ENCODE measurements around the gene ZFX.

ZFX gene

DNA sequence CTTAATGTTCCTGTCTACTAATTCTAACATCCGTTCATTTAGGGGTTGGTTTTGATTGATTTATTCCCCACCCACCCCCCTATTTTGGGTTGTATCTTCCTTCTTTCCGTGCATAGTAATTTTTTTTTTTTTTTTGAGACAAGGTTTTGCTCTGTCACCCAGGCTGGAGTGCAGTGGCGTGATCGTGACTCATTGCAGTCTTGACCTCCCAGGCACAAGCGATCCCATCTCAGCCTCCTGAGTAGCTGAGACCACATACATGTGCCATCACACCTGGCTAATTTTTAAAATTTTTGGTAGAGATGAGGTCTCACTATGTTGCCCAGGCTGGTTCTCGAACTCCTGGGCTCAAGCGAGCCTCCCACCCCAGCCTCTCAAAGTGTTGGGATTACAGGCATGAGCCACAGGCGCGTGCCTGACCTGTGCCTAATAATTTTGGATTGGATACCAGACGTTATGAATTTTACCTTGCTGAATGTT is 79.9 kb downstream of the ZFX start:
- no peaks in the 10 kb centered on the region for H3K9me3 Mint-ChIP-seq (ENCODE audit: low read depth)
- H3K4me3 Mint-ChIP-seq = no peak overlapping the region

DNA sequence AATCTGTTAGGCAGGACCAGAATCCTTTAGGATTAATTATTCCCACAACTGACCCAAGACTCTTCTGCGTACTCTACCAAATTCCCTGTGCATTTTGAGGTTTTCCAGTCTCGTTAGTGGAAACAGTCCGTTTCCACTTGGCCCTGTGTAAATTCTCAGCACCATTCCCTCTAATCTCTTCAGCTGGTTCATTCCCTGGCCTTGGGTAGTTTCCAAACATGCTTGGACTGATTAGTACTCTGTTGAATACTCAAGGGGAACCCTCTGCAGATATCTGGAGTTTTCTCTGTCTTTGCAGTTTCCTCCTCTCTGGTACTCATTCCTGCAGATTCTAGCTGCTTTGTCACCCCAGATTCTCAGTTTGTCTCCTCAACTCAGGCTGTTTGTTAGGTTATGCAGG is 80.4 kb downstream of the ZFX start:
- Mint-ChIP-seq H3K4me3 (no peak overlapping the region), H3K27ac (no peak overlapping the region), H3K9me3 (ENCODE audit: low read depth) (no peaks in the 10 kb centered on the region)

More for the DNA sequence above, 79.9 kb downstream of the ZFX start:
- Mint-ChIP-seq H3K4me1 (ENCODE audit: low read depth) (no peaks in the 10 kb centered on the region), H3K36me3 (no peaks in the 10 kb centered on the region), H3K27ac (no peak overlapping the region), H3K27me3 (no peaks in the 10 kb centered on the region)

DNA sequence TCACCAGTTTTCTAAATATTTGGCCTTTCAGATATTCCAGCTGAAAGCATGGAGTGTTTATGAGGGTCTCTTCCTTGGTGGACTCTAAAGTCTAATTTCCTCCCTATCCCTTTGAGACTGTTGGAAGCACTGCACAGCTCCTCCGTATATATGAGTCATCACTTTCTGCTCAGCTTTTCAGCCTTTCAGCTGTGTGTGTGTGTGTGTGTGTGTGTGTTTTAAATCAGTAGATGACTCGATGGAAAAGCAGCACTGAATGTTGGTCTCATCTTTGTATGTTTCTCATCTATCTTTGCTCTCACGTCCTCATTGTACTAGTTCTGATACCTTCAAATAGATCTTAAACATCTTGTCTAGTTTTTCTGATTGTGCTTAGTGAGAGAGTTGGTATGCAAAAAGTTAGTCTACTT is 81.6 kb downstream of the ZFX start:
- no peaks in the 10 kb centered on the region for H3K4me1 Mint-ChIP-seq (ENCODE audit: low read depth)
- H3K27ac Mint-ChIP-seq = no peak overlapping the region
- H3K4me3 Mint-ChIP-seq = no peak overlapping the region
- no peaks in the 10 kb centered on the region for H3K36me3 Mint-ChIP-seq
- no peaks in the 10 kb centered on the region for H3K9me3 Mint-ChIP-seq (ENCODE audit: low read depth)
- no peaks in the 10 kb centered on the region for H3K27me3 Mint-ChIP-seq

More for the DNA sequence above, 80.4 kb downstream of the ZFX start:
- Mint-ChIP-seq H3K27me3 (no peaks in the 10 kb centered on the region), H3K36me3 (no peaks in the 10 kb centered on the region), H3K4me1 (ENCODE audit: low read depth) (no peaks in the 10 kb centered on the region)

DNA sequence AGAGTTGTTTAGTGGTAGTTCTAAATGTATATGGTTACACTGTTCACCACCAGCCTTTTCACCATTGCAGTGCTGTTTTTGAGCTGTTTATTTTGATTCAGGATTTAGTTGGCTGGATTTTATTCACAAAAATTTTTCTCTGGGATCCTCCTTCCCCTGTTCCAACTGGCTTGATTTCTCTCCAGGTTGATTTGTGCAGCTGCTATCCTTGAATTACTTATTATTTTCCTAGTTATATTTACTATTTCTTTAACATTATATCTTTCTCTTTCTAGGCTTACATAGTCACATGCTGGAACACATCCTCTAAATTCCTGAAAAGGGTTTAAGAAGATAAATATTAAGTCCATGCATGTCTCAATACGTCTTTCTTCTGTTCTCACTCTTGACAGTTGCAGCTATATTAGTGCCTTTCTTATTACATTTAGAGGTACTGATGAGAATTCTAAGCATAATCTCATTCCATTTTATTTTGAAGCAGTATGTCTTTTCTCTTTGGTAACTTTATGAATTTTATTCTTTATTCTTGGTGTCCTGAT is 82.2 kb downstream of the ZFX start:
- Mint-ChIP-seq H3K4me1 (ENCODE audit: low read depth) (no peaks in the 10 kb centered on the region), H3K27me3 (no peaks in the 10 kb centered on the region), H3K4me3 (no peak overlapping the region), H3K36me3 (no peaks in the 10 kb centered on the region), H3K9me3 (ENCODE audit: low read depth) (no peaks in the 10 kb centered on the region), H3K27ac (no peak overlapping the region)

DNA sequence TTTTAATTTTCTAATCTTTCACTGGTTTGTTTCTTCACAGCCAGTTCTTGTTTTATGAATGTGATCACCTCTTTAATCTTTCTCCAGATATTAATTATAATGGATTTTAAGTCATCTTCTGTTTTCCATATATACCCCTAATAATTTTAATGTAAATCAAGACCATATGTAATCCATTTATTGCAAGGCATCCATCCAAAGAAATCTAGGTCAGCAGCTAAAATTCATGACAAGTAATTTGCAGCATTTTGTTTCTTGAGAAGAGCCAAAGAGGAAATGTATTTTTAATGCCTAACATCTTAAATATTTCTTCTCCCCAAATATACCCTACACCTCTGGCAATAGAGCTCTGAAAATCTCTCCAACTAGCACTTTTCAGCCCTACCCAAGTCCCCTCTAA is 83.3 kb downstream of the ZFX start:
- no peaks in the 10 kb centered on the region for H3K4me1 Mint-ChIP-seq (ENCODE audit: low read depth)

DNA sequence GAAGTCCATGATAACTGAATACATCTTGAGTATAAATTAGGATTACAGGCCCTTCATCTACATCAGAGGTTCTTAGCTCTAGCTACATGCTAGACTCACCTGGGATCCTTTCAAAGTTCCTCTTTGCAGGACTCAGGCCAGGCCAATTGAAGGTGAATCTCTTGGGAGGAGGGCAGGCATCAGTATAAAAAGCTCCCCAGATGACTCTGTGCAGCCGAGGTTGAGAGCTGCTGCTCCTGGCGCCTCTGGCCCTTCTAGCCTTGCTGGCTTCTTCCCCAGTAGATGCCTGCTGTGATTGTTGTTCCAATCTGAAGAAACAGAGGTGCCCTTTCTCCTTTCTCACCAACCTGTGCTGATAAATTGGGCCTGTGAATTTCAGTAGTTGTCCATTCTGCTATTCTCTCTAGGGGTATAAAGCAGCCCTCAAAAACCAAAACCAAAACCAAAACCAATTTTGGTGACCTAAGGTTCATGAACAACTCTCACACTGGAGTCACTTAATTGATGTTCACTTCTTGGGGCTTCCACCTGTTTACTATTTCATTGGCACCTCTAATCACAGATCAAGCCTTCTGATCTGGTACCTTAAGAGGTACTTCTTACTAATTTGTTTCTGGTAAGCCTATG is 85.7 kb downstream of the ZFX start:
- H3K27me3 Mint-ChIP-seq = no peaks in the 10 kb centered on the region
- no peak overlapping the region for H3K27ac Mint-ChIP-seq
- H3K4me1 Mint-ChIP-seq (ENCODE audit: low read depth) = no peaks in the 10 kb centered on the region
- no peaks in the 10 kb centered on the region for H3K36me3 Mint-ChIP-seq
- H3K9me3 Mint-ChIP-seq (ENCODE audit: low read depth) = no peaks in the 10 kb centered on the region
- H3K4me3 Mint-ChIP-seq = no peak overlapping the region

More for the DNA sequence above, 83.3 kb downstream of the ZFX start:
- no peak overlapping the region for H3K4me3 Mint-ChIP-seq
- no peaks in the 10 kb centered on the region for H3K36me3 Mint-ChIP-seq
- no peaks in the 10 kb centered on the region for H3K9me3 Mint-ChIP-seq (ENCODE audit: low read depth)
- H3K27me3 Mint-ChIP-seq = no peaks in the 10 kb centered on the region
- H3K27ac Mint-ChIP-seq = no peak overlapping the region

DNA sequence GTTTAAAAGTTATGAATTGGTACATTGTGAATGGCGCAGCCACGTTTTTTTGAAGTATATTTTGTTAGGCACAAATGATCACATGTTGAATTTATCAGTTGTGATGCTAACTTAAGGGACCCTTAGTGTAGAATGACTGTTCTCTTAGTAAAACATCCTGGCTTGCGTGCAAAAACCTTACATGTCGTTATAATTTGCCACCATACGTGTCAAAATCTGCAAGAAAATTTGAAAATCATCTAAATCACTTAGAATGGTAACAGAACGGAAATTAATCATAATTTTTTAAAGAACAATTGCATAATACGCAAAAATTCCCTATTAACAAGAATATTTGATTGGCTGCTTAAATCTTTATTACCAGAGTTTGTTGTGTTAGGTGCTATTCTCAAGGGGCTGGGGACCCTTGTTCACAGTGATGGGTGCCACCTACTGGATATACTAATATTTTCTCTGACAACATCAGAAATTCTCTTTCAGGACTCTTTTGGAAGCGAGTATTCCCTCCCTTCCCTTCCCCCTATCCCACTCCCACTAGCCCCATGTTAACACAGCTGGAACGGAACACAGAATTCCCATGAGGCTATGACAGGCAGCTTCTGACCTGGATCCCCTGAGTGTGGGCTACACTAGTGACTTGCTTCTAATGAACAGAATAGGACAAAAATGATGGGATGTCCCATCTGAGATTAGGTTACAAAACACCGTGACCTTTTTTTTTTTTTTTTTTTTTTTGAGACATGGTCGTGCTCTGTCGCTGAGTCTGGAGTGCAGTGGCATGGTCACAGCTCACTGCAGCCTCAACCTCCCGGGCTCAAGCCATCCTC is 92.5 kb downstream of the ZFX start:
- Mint-ChIP-seq H3K9me3 (ENCODE audit: low read depth) (no peaks in the 10 kb centered on the region), H3K4me3 (no peak overlapping the region), H3K27me3 (no peaks in the 10 kb centered on the region), H3K4me1 (ENCODE audit: low read depth) (no peaks in the 10 kb centered on the region), H3K27ac (no peak overlapping the region), H3K36me3 (no peaks in the 10 kb centered on the region)

DNA sequence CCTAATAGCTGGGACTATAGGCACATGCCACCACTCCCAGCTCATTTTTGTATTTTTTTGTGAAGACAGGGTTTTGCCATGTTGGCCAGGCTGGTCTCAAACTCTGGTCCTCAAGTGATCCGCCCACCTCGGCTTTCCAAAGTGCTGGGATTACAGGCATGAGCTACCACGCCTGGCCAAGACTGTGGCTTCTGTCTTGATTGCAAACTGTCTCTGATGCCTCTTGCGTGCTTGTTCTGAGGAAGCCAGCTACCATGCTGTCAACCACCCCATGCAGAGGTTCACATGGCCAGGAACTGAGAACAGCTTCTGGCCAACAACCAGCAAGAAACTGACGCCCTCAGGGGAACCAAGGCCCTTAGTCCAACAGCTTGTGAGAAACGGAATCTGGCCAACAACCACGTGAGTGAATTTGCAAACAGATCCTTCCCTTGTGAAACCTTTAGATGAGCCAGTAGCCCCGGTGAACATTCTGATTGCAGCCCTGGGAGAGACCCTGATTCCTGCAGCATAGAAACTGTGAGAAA is 93.2 kb downstream of the ZFX start:
- H3K27ac Mint-ChIP-seq = no peak overlapping the region

DNA sequence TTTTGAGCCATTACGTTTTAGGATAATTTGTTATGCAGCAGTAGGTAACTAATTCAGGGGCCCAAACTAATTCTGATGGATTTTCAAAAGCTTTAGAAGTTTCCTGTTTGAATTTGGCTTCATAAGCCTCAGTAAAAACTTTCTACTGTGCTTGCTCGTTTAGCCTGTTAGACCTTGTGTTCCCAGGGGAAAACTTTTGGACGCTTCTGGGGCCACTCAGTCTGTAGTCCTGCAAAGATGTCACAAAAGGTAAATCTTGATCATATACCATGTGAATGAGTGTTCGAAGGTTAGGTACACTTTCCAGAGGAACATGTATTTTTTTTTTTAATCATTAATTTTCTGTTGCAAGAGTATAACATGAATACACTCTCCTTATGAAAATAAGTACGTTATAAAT is 93.7 kb downstream of the ZFX start:
- Mint-ChIP-seq H3K36me3 (no peaks in the 10 kb centered on the region), H3K4me3 (no peak overlapping the region), H3K27ac (no peak overlapping the region), H3K9me3 (ENCODE audit: low read depth) (no peaks in the 10 kb centered on the region), H3K27me3 (peaks cover 1% of the 10 kb centered on the region), H3K4me1 (ENCODE audit: low read depth) (no peaks in the 10 kb centered on the region)

More for the DNA sequence above, 93.2 kb downstream of the ZFX start:
- Mint-ChIP-seq H3K4me1 (ENCODE audit: low read depth) (no peaks in the 10 kb centered on the region), H3K27me3 (peaks cover 1% of the 10 kb centered on the region), H3K4me3 (no peak overlapping the region), H3K36me3 (no peaks in the 10 kb centered on the region), H3K9me3 (ENCODE audit: low read depth) (no peaks in the 10 kb centered on the region)

DNA sequence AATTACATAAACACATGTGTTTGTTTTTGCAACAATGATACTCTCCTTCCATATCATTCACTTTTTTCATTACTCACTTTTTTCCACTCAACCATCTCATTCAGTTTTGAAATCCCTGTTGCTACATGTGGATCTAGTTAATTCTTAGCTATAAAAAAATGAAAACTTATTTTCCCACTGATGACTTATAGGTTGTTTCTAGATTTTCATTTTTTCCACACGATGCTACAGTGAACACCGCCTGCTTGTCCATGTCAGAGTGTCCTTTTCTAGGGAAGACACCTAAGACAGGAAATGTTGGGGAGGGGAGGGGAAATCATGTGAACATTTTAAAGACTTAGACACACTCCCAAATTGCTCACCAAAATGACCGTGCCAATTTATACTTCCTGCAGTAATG is 94.2 kb downstream of the ZFX start:
- no peak overlapping the region for H3K27ac Mint-ChIP-seq
- H3K27me3 Mint-ChIP-seq = peaks cover 1% of the 10 kb centered on the region
- no peaks in the 10 kb centered on the region for H3K4me1 Mint-ChIP-seq (ENCODE audit: low read depth)
- no peaks in the 10 kb centered on the region for H3K36me3 Mint-ChIP-seq
- H3K9me3 Mint-ChIP-seq (ENCODE audit: low read depth) = no peaks in the 10 kb centered on the region
- no peak overlapping the region for H3K4me3 Mint-ChIP-seq

DNA sequence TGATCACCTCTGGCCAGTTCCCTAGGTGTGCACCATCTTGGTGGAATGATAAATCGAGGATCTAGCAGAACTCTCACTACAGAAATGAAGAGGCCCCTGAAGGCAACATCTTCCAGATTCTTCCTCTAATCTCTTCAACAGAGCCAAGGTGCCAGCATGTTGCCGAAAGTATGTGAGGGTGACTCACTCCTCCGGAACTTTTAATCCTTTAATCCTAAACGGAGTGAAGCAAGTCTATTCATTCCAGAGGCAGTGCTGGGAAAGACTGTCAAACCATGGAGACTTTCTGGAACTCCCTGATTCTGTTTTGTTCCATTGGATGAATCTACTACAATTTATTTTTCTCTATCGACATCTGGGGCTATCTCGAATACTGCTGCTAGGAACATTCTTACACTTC is 95.7 kb downstream of the ZFX start:
- no peak overlapping the region for H3K27ac Mint-ChIP-seq

DNA sequence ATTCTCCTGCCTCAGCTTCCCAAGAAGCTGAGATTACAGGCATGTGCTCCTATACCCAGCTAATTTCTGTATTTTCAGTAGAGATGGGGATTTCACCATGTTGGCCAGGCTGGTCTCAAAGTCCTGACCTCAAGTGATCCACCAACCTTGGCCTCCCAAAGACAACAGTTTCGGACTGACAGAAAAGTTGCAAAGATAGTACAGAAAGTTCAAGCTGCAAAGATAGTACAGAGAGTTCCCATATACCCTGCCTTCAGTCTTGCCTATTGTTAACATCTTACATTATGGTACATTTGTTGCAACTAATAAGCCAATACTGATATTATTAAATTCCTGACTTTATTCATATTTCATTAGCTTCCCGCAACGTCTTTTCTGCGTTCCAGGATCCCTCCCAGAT is 98.5 kb downstream of the ZFX start:
- H3K4me1 Mint-ChIP-seq (ENCODE audit: low read depth) = no peaks in the 10 kb centered on the region
- no peaks in the 10 kb centered on the region for H3K36me3 Mint-ChIP-seq
- H3K27ac Mint-ChIP-seq = no peak overlapping the region
- no peaks in the 10 kb centered on the region for H3K9me3 Mint-ChIP-seq (ENCODE audit: low read depth)
- H3K4me3 Mint-ChIP-seq = no peak overlapping the region
- H3K27me3 Mint-ChIP-seq = peaks cover 3% of the 10 kb centered on the region

More for the DNA sequence above, 95.7 kb downstream of the ZFX start:
- Mint-ChIP-seq H3K4me3 (no peak overlapping the region), H3K27me3 (peaks cover 1% of the 10 kb centered on the region), H3K36me3 (no peaks in the 10 kb centered on the region), H3K9me3 (ENCODE audit: low read depth) (no peaks in the 10 kb centered on the region), H3K4me1 (ENCODE audit: low read depth) (no peaks in the 10 kb centered on the region)

DNA sequence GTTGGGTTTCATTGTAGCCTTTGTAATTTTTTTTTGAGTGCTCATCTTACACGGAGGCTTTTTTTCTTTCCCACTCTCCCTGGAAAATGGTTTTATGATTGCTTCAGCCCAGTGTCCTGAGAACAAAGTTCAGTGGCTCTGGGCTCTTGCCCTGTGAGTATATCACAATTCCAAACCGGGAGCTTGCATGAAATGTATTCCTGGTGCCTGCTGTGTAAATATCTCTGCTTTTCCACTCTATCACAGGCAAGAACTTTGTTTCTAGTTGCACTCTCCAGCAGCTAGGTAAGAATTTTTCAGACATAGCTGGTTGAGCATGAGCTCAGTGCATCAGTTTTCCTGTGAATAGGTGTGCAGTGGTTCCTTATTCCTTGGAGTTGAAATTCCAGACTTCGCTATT is 103.5 kb downstream of the ZFX start:
- Mint-ChIP-seq H3K4me1 (ENCODE audit: low read depth) (no peaks in the 10 kb centered on the region), H3K27me3 (peaks cover 3% of the 10 kb centered on the region), H3K36me3 (no peaks in the 10 kb centered on the region), H3K9me3 (ENCODE audit: low read depth) (no peaks in the 10 kb centered on the region), H3K4me3 (no peak overlapping the region), H3K27ac (no peak overlapping the region)

DNA sequence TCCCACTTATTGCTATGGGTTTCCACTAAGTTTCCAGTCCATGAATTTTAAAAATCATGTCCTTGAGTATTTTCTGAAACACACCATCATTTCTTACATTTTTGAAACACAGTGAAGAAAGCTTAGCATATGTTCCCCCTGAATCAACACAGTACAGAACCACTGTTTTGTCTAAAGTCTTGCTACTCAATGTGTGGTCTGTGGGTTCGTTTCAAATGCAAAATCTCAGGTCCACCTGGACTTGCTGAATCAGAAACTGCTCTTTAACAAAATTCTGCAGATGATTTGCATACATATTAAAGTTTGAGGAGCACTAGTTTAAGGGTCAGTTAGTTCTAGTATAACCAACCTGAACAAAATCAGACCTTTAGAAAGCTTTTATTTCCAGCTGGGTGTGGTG is 103.9 kb downstream of the ZFX start:
- Mint-ChIP-seq H3K27ac (no peak overlapping the region), H3K9me3 (ENCODE audit: low read depth) (no peaks in the 10 kb centered on the region), H3K27me3 (peaks cover 3% of the 10 kb centered on the region), H3K4me3 (no peak overlapping the region), H3K36me3 (no peaks in the 10 kb centered on the region), H3K4me1 (ENCODE audit: low read depth) (no peaks in the 10 kb centered on the region)

DNA sequence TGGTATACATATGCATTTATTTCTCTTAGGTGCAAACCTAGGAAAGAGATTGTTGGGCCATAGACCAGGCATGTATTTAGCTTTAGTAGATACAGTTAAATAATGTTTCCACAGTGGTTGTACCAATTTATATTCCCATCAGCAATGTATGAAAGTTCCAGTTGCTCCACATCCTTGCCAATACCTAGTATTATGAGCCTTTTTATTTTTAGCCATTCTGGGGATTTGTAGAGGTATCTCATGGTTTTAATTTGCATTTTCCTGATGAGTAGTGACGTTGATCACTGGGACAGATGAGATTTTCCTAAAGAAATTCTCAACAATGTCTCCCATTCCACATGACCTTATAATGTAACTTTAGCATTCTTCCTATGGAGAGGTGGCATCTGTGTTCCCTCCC is 107.5 kb downstream of the ZFX start:
- Mint-ChIP-seq H3K9me3 (ENCODE audit: low read depth) (no peaks in the 10 kb centered on the region), H3K4me1 (ENCODE audit: low read depth) (peaks cover 7% of the 10 kb centered on the region), H3K27me3 (peaks cover 1% of the 10 kb centered on the region), H3K4me3 (no peak overlapping the region), H3K27ac (no peak overlapping the region), H3K36me3 (no peaks in the 10 kb centered on the region)

Measured in activated naive CD8-positive, alpha-beta T cell (primary cell).